Hepatocyte (in vitro differentiated cells): ENCODE results near the gene VAPA. TPM values are rescaled to one million over a fixed set of nuclear protein-coding genes. Genes with fewer than 3 reads are reported as not detected.

Experiments used
- DNase-seq: peaks from one replicate; pipeline ENCODE4 v3.0.0-alpha.2; 2016; ENCODE audit warnings: low spot score
- H2AFZ ChIP-seq: fragments of 200-600 bp; sonication (generic); 2 replicates; pipeline ENCODE4 v1.6.0; 2016; ENCODE audit warnings: antibody characterized with exemption, mild to moderate bottlenecking
- H3K27ac ChIP-seq: fragments of 200-600 bp; sonication (generic); 2 replicates; pipeline ENCODE4 v1.5.1; 2016; ENCODE audit warnings: mild to moderate bottlenecking
- H3K27me3 ChIP-seq: fragments of 200-600 bp; sonication (generic); 2 replicates; pipeline ENCODE4 v1.6.1; 2016
- H3K36me3 ChIP-seq: fragments of 200-600 bp; sonication (generic); replicated peaks from 2 replicates; pipeline ENCODE4 v1.5.1; 2016; ENCODE audit warnings: low read depth; ENCODE audit not compliant: insufficient read depth
- H3K4me1 ChIP-seq: fragments of 200-600 bp; sonication (generic); 2 replicates; pipeline ENCODE4 v1.5.1; 2016; ENCODE audit warnings: mild to moderate bottlenecking, moderate library complexity; ENCODE audit not compliant: insufficient read depth
- H3K4me2 ChIP-seq: fragments of 200-600 bp; sonication (generic); 2 replicates; pipeline ENCODE4 v1.6.0; 2016
- H3K4me3 ChIP-seq: fragments of 200-600 bp; sonication (generic); 2 replicates; pipeline ENCODE4 v1.5.1; 2016; ENCODE audit warnings: mild to moderate bottlenecking
- H3K79me2 ChIP-seq: fragments of 200-600 bp; sonication (generic); 2 replicates; pipeline ENCODE4 v1.6.0; 2017; ENCODE audit warnings: mild to moderate bottlenecking
- H3K9me2 ChIP-seq: fragments of 200-600 bp; sonication (generic); replicated peaks from 2 replicates; pipeline ENCODE4 v1.6.0; 2017; ENCODE audit warnings: mild to moderate bottlenecking; ENCODE audit not compliant: insufficient read depth
- H3K9me3 ChIP-seq: fragments of 200-600 bp; sonication (generic); 2 replicates; pipeline ENCODE4 v1.5.1; 2016; ENCODE audit warnings: low read depth, mild to moderate bottlenecking
- H4K20me1 ChIP-seq: fragments of 200-600 bp; sonication (generic); 2 replicates; pipeline ENCODE4 v1.6.0; 2016; ENCODE audit warnings: mild to moderate bottlenecking; ENCODE audit not compliant: insufficient read depth, poor library complexity, severe bottlenecking
- CTCF ChIP-seq: fragments of 200-600 bp; sonication (generic); IDR thresholded peaks from 2 replicates; pipeline ENCODE4 v1.5.1; 2016; ENCODE audit warnings: antibody characterized with exemption, mild to moderate bottlenecking; ENCODE audit not compliant: poor library complexity
- EZH2 ChIP-seq: fragments of 200-600 bp; sonication (generic); IDR thresholded peaks from 2 replicates; pipeline ENCODE4 v1.6.1; 2016; ENCODE audit warnings: antibody characterized with exemption, mild to moderate bottlenecking, borderline replicate concordance
- EZH2phosphoT487 ChIP-seq: fragments of 200-600 bp; sonication (generic); IDR thresholded peaks from one replicate; pipeline ENCODE4 v1.6.1; 2018; ENCODE audit warnings: antibody characterized with exemption, mild to moderate bottlenecking, low read depth, moderate library complexity; ENCODE audit not compliant: unreplicated experiment, severe bottlenecking
- WGBS: methylation state at CpG from one replicate; pipeline ENCODE4 v1.1.6; 2016; ENCODE audit warnings: low lambda C conversion rate; ENCODE audit errors: missing lambda C conversion rate; 5-methylcytosine and 5-hydroxymethylcytosine counted together
- polyA plus RNA-seq: library from polyadenylated mRNA; unstranded; fragments of >200 nt; fragmentation: Nextera tagmentation; extraction: Ambion mirVana; gene quantifications from 2 replicates; pipeline ENCODE4 v1.2.1, GENCODE V29; 2016
- total RNA-seq: library from RNA; depleted of rRNA; stranded (reverse); fragments of >200 nt; gene quantifications from 2 replicates; pipeline ENCODE4 v1.2.3, GENCODE V29; 2014

The VAPA gene
- total and polyA plus RNA-seq, 2 experiments from 2014 or later: 290 to 324 TPM

GRCh38 chr18:9870431-9871008 is 43.3 kb upstream of the VAPA start:
- TF ChIP-seq EZH2 (no peak), EZH2phosphoT487 (no peak), CTCF (no peak)
- peak overlapping the region; percentile 30 for H3K4me2 ChIP-seq
- no peak overlapping the region for H3K4me3 ChIP-seq
- H3K9me3 ChIP-seq: no peaks in the 10 kb centered on the region
- no peak for DNase-seq
- H3K27ac ChIP-seq: peak overlapping the region; percentile 75
- 48% methylated on average over 4 of the region's 4 CpGs for WGBS
- H3K36me3 ChIP-seq: no peaks in the 10 kb centered on the region
- H3K27me3 ChIP-seq: no peaks in the 10 kb centered on the region
- peaks cover 25% of the 10 kb centered on the region for H3K4me1 ChIP-seq
- no peaks in the 10 kb centered on the region for H3K79me2 ChIP-seq
- no peaks in the 10 kb centered on the region for H3K9me2 ChIP-seq
- H2AFZ ChIP-seq: no peak overlapping the region
- no peaks in the 10 kb centered on the region for H4K20me1 ChIP-seq

- H3K4me3 ChIP-seq: no peak overlapping the region
- no peaks in the 10 kb centered on the region for H3K36me3 ChIP-seq
- no peaks in the 10 kb centered on the region for H3K79me2 ChIP-seq
- no peak for DNase-seq
- 80% methylated on average over 6 of the region's 6 CpGs for WGBS
- no peaks in the 10 kb centered on the region for H3K9me2 ChIP-seq
- H3K27ac ChIP-seq: no peak overlapping the region
- H3K27me3 ChIP-seq: no peaks in the 10 kb centered on the region
- TF ChIP-seq EZH2phosphoT487: no peak
- TF ChIP-seq CTCF: no peak
- TF ChIP-seq EZH2: no peak
- H4K20me1 ChIP-seq: no peaks in the 10 kb centered on the region
- no peaks in the 10 kb centered on the region for H3K9me3 ChIP-seq
- H2AFZ ChIP-seq: no peak overlapping the region
- no peak overlapping the region for H3K4me2 ChIP-seq
- H3K4me1 ChIP-seq: peaks cover 30% of the 10 kb centered on the region
Observed at GRCh38 chr18:9871244-9871746, 42.5 kb upstream of the VAPA start.

GRCh38 chr18:9872823-9873222 is 41.0 kb upstream of the VAPA start:
- no peak for DNase-seq
- TF ChIP-seq CTCF (no peak), EZH2 (no peak), EZH2phosphoT487 (no peak)

More at GRCh38 chr18:9872823-9873222, 41.0 kb upstream of the VAPA start:
- Histone ChIP-seq H2AFZ (no peak overlapping the region), H3K4me1 (peaks cover 38% of the 10 kb centered on the region), H3K27me3 (no peaks in the 10 kb centered on the region), H3K9me3 (no peaks in the 10 kb centered on the region), H3K27ac (no peak overlapping the region), H3K9me2 (no peaks in the 10 kb centered on the region), H3K4me3 (no peak overlapping the region), H3K36me3 (no peaks in the 10 kb centered on the region), H3K79me2 (no peaks in the 10 kb centered on the region), H4K20me1 (no peaks in the 10 kb centered on the region), H3K4me2 (no peak overlapping the region)
